Cardiac fibroblast (primary cell): Measurements from ENCODE around the gene SOD1.
"Not testable (repeated sequence)": the region's sequence is repeated elsewhere in the genome, so short reads cannot be mapped to it uniquely, and the experiment has no call there.

Source experiments
- DNase-seq, 2 donors: peaks; one replicate each; pipeline versions ENCODE4 v3.0.0 to v3.0.0-alpha.2; 2010; ENCODE audit warnings: low read depth in 2 of 2
- H3K4me3 ChIP-seq, 2 donors: replicated peaks in 1 of 2; 1 replicate in 1 of 2; 2 replicates in 1 of 2; pipeline ENCODE4 v1.5.1; 2011; ENCODE audit warnings: low read depth in 2 of 2, low read length in 2 of 2, mild to moderate bottlenecking in 2 of 2, moderate library complexity in 1 of 2
- CTCF ChIP-seq: IDR thresholded peaks from one replicate; pipeline ENCODE4 v1.5.1; 2011; ENCODE audit warnings: low read depth, mild to moderate bottlenecking, low read length, inconsistent platforms

SOD1 gene

GRCh38 chr21:31665397-31665796 lies 5.9 kb downstream of the SOD1 start:
- no peak overlapping the region for H3K4me3 ChIP-seq
- TF ChIP-seq CTCF: no peak
- peak; percentile 15 to 35 for DNase-seq

GRCh38 chr21:31665869-31666268 lies 6.4 kb downstream of the SOD1 start:
- not testable (repeated sequence) for H3K4me3 ChIP-seq, DNase-seq

- DNase-seq: no peak
- TF ChIP-seq CTCF: no peak
- H3K4me3 ChIP-seq: no peak overlapping the region
Observed at GRCh38 chr21:31666445-31667010, 7.0 kb downstream of the SOD1 start.

DNA sequence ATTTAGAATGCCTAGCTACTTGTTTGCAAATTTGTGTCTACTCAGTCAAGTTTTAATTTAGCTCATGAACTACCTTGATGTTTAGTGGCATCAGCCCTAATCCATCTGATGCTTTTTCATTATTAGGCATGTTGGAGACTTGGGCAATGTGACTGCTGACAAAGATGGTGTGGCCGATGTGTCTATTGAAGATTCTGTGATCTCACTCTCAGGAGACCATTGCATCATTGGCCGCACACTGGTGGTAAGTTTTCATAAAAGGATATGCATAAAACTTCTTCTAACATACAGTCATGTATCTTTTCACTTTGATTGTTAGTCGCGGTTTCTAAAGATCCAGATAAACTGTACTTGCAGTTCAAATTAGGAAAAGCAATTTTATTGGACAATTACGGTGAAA lies 7.6 kb downstream of the SOD1 start:
- DNase-seq: no peak
- no peak overlapping the region for H3K4me3 ChIP-seq
- TF ChIP-seq CTCF: no peak

DNA sequence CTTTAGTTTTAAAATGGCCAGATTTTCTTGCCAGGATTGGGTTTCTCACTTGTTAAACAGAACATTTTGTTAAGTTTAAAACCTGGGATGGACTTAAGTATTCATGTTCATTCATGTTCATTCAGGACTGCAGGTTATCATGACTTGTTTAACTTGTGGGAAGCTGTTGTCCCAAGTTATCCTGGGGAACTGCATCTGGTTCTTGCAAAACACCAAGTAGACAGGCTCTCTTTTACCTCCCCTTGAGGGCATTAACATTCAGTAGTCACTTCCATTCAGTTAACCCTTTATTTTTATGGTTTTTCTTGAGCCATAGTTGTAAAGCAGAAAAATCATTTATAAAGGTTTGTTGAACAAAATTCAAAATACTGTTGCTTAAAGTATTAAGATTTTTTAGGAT lies 8.1 kb downstream of the SOD1 start:
- no peak overlapping the region for H3K4me3 ChIP-seq
- DNase-seq: no peak
- no peak for TF ChIP-seq CTCF

DNA sequence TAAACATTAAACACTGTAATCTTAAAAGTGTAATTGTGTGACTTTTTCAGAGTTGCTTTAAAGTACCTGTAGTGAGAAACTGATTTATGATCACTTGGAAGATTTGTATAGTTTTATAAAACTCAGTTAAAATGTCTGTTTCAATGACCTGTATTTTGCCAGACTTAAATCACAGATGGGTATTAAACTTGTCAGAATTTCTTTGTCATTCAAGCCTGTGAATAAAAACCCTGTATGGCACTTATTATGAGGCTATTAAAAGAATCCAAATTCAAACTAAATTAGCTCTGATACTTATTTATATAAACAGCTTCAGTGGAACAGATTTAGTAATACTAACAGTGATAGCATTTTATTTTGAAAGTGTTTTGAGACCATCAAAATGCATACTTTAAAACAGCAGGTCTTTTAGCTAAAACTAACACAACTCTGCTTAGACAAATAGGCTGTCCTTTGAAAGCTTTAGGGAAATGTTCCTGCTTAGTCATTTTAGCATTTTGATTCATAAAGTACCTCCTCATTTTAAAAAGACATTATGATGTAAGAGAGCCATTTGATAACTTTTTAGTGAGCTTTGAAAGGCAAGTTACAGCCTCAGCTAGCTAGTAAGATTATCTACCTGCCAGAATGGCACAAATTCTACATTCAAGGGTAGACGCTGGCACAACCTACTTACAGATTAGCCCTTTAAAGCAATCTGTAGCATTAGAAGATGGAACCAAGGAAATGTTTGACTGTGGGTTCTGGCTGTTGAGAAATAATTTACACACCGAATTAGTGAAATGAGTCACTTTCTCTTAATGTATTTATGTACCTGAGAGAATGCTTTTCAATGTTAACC lies 9.4 kb downstream of the SOD1 start:
- no peak overlapping the region for H3K4me3 ChIP-seq
- DNase-seq: peak in 1 of 2 donors; percentile 15
- no peak for TF ChIP-seq CTCF

DNA sequence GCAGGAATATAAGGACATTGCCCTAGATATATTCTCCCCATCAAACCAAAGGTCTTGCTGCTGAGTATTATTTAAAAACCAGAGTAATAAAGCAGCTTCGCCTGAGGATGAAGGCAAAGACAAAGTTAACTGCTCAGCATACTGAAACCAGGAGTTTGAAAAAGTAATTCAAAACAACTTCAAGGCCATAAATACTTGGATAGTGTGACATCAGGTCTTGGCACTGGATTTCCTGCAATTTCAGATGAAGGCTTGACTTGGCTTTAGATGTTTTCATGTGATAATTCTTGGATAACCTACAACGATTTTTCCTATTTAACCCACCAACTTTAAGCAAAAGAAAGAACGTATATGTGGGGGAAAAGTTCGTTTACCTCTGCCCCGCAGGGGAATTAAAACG lies 10.6 kb downstream of the SOD1 start:
- no peak for TF ChIP-seq CTCF
- DNase-seq: no peak
- no peak overlapping the region for H3K4me3 ChIP-seq
